SU-DHL-6 (cell line): ENCODE data around the gene RAB4B.

Experiments
- H2AFZ ChIP-seq: fragments of 200-600 bp; sonication (generic); 2 replicates; pipeline ENCODE4 v1.6.1; 2014; ENCODE audit warnings: low read depth, mild to moderate bottlenecking, moderate library complexity, mixed read lengths, antibody characterized with exemption, low read length; ENCODE audit not compliant: severe bottlenecking
- H3F3A ChIP-seq: fragments of 200-600 bp; shearing (Covaris generic); 2 replicates; pipeline ENCODE4 v1.6.0; 2016; ENCODE audit warnings: antibody characterized with exemption, mild to moderate bottlenecking; ENCODE audit not compliant: insufficient read depth
- H3K27ac ChIP-seq: fragments of 200-600 bp; sonication (generic); 2 replicates; pipeline ENCODE4 v1.5.1; 2016; ENCODE audit warnings: low read depth, mild to moderate bottlenecking, low read length, moderate library complexity, mixed read lengths
- H3K27me3 ChIP-seq: fragments of 200-600 bp; sonication (generic), shearing (Covaris generic); 2 replicates; pipeline ENCODE4 v1.6.0; 2014; ENCODE audit warnings: mild to moderate bottlenecking, low read length
- H3K36me3 ChIP-seq: fragments of 200-600 bp; sonication (generic); 2 replicates; pipeline ENCODE4 v1.6.1; 2014; ENCODE audit warnings: mild to moderate bottlenecking, low read length, mixed read lengths
- H3K4me2 ChIP-seq: fragments of 300-600, 200-600 bp; shearing (Covaris generic), sonication (generic); 2 replicates; pipeline ENCODE4 v1.6.0; 2014; ENCODE audit warnings: low read length, low read depth, mild to moderate bottlenecking; ENCODE audit not compliant: poor library complexity, severe bottlenecking
- H3K4me3 ChIP-seq: fragments of 200-600 bp; sonication (generic); 2 replicates; pipeline ENCODE4 v1.5.1; 2014; ENCODE audit warnings: antibody characterized with exemption, low read length, mild to moderate bottlenecking, mixed read lengths; ENCODE audit not compliant: insufficient read depth, poor library complexity, severe bottlenecking
- H3K79me2 ChIP-seq: fragments of 200-600 bp; sonication (generic); 2 replicates; pipeline ENCODE4 v1.6.1; 2014; ENCODE audit warnings: mild to moderate bottlenecking, low read length, moderate library complexity; ENCODE audit not compliant: insufficient read depth
- H3K9ac ChIP-seq: fragments of 200-600 bp; sonication (generic); 2 replicates; pipeline ENCODE4 v1.7.0; 2014; ENCODE audit warnings: mild to moderate bottlenecking, low read length
- H3K9me2 ChIP-seq: fragments of 200-600 bp; sonication (generic); replicated peaks from 2 replicates; pipeline ENCODE4 v1.6.1; 2014; ENCODE audit warnings: low read length; ENCODE audit not compliant: insufficient read depth
- H3K9me3 ChIP-seq: fragments of 200-600 bp; sonication (generic); 2 replicates; pipeline ENCODE4 v1.6.1; 2014; ENCODE audit warnings: low read length, mixed read lengths; ENCODE audit not compliant: insufficient read depth
- H4K20me1 ChIP-seq: fragments of 200-600 bp; sonication (generic); 2 replicates; pipeline ENCODE4 v1.6.1; 2014; ENCODE audit warnings: low read depth, mild to moderate bottlenecking, antibody characterized with exemption, low read length, moderate library complexity, mixed read lengths
- CTCF ChIP-seq: fragments of 200-600 bp; sonication (generic); IDR thresholded peaks from one replicate; pipeline ENCODE4 v1.5.1; 2017; ENCODE audit warnings: antibody characterized with exemption, mild to moderate bottlenecking, low read length, moderate library complexity; ENCODE audit not compliant: insufficient read depth, poor library complexity, severe bottlenecking
- EZH2phosphoT487 ChIP-seq: fragments of 200-600 bp; sonication (generic), shearing (Covaris generic); conservative IDR thresholded peaks from 2 replicates; pipeline ENCODE4 v1.6.1; 2018; ENCODE audit warnings: mild to moderate bottlenecking, antibody characterized with exemption, low read length, moderate library complexity, mixed read lengths

Gene RAB4B

GRCh38 chr19:40785526-40785925, 7.5 kb downstream of the RAB4B start:
- H3K4me2 ChIP-seq, result no peak overlapping the region
- H2AFZ ChIP-seq, result no peak overlapping the region
- H3K9me3 ChIP-seq, result no peaks in the 10 kb centered on the region
- H3K4me3 ChIP-seq, result no peak overlapping the region
- H3F3A ChIP-seq, result no peaks in the 10 kb centered on the region
- H3K27me3 ChIP-seq, result no peaks in the 10 kb centered on the region
- no peak overlapping the region for H3K27ac ChIP-seq
- H3K36me3 ChIP-seq, result no peaks in the 10 kb centered on the region
- no peaks in the 10 kb centered on the region for H3K9me2 ChIP-seq
- TF ChIP-seq EZH2phosphoT487 (no peak), CTCF (no peak)
- H3K79me2 ChIP-seq, result no peaks in the 10 kb centered on the region
- H4K20me1 ChIP-seq, result no peaks in the 10 kb centered on the region
- H3K9ac ChIP-seq, result no peak overlapping the region

DNA sequence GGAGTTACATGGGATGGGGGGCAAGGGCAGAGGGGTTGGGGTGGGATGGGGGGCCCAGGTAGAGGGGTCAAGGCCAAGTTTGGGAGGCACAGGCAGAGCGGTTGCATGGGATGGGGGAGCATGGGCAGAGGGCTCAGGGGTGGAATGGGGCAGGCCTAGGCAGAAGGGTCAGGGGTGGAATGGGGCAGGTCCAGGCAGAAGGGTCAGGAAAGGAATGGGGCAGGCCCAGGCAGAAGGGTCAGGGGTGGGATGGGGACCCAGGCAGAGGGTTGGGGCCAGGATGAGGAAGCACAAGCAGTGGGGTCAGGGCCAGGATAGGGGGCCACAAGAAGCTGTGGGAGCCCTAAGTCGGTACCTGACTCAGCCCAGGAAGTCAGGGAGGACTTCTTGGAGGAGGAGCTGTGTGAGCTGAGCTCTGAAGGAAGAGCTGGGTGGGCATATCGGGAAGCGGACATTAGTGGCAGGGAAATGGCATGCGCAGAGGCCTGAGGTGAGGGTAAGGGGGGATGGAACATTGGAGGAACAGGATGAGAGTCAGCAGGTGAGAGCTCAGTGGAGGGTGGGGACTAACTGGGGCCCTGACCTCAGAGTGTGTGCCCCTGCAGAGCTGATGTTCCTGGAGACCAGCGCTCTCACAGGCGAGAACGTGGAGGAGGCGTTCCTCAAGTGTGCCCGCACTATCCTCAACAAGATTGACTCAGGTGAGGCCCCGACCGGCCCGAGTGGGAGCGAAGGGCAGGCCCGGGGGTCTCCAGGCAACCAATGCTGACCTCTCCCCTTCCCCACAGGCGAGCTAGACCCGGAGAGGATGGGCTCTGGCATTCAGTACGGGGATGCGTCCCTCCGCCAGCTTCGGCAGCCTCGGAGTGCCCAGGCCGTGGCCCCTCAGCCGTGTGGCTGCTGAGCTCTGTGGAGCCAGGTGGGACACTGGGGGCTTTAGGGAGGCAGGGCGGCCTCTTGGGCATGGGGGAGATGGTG, 8.3 kb downstream of the RAB4B start:
- no peaks in the 10 kb centered on the region for H3F3A ChIP-seq
- H3K4me3 ChIP-seq, result no peak overlapping the region
- H4K20me1 ChIP-seq, result no peaks in the 10 kb centered on the region
- no peak overlapping the region for H3K4me2 ChIP-seq
- H3K27me3 ChIP-seq, result no peaks in the 10 kb centered on the region
- no peak overlapping the region for H3K9ac ChIP-seq
- H3K79me2 ChIP-seq, result no peaks in the 10 kb centered on the region
- no peaks in the 10 kb centered on the region for H3K36me3 ChIP-seq
- H3K9me3 ChIP-seq, result no peaks in the 10 kb centered on the region
- H2AFZ ChIP-seq, result no peak overlapping the region
- H3K27ac ChIP-seq, result no peak overlapping the region
- no peak for TF ChIP-seq CTCF
- no peak for TF ChIP-seq EZH2phosphoT487
- H3K9me2 ChIP-seq, result no peaks in the 10 kb centered on the region

GRCh38 chr19:40791349-40791748, 13.3 kb downstream of the RAB4B start:
- Histone ChIP-seq H3K9ac (no peak overlapping the region), H3K27me3 (no peaks in the 10 kb centered on the region)

More at GRCh38 chr19:40791349-40791748, 13.3 kb downstream of the RAB4B start:
- H4K20me1 ChIP-seq, result no peaks in the 10 kb centered on the region
- H3K79me2 ChIP-seq, result no peaks in the 10 kb centered on the region
- no peaks in the 10 kb centered on the region for H3F3A ChIP-seq
- no peak overlapping the region for H3K4me3 ChIP-seq
- no peak overlapping the region for H2AFZ ChIP-seq
- no peak overlapping the region for H3K27ac ChIP-seq
- H3K9me3 ChIP-seq, result no peaks in the 10 kb centered on the region
- no peak for TF ChIP-seq CTCF
- TF ChIP-seq EZH2phosphoT487, result no peak
- no peak overlapping the region for H3K4me2 ChIP-seq
- H3K36me3 ChIP-seq, result no peaks in the 10 kb centered on the region
- H3K9me2 ChIP-seq, result no peaks in the 10 kb centered on the region
